WTC11 (cell line): ENCODE measurements around the gene RAB3IL1. TPM values are rescaled to one million over a fixed set of nuclear protein-coding genes. Genes with fewer than 3 reads are reported as not detected.

ENCODE experiments used
- ATAC-seq: fragments of 200-7000 bp; cut with Tn5 transposase; 2 replicates; pipeline ENCODE4 v1.10.0; 2021; ENCODE audit warnings: mild to moderate bottlenecking, moderate library complexity
- CTCF ChIA-PET: fragments of 300-600 bp; sonication (Branson Sonifier 250); formaldehyde crosslinking; loops from one replicate; lab custom pipeline; 2021; ENCODE audit warnings: antibody characterized with exemption; lab: Charles Lee
- POLR2A ChIA-PET: fragments of 350-600 bp; sonication (Branson Sonifier 250); formaldehyde crosslinking; loops from one replicate; lab custom pipeline; 2021; ENCODE audit warnings: antibody characterized with exemption; lab: Charles Lee
- DNase-seq: peaks from one replicate; pipeline ENCODE4 v3.0.0; 2021; ENCODE audit warnings: low spot score
- H3K27ac Mint-ChIP-seq: 2 replicates; pipeline ENCODE4 v1.8.0; 2021; ENCODE audit warnings: mixed read lengths
- H3K27me3 Mint-ChIP-seq: 2 replicates; pipeline ENCODE4 v1.8.0; 2021; ENCODE audit warnings: low read depth, mild to moderate bottlenecking, moderate library complexity, mixed read lengths
- H3K36me3 Mint-ChIP-seq: 2 replicates; pipeline ENCODE4 v1.8.0; 2021; ENCODE audit warnings: mixed read lengths
- H3K4me1 Mint-ChIP-seq: 2 replicates; pipeline ENCODE4 v1.8.0; 2022; ENCODE audit warnings: mixed read lengths
- H3K4me3 Mint-ChIP-seq: 2 replicates; pipeline ENCODE4 v1.8.0; 2021; ENCODE audit warnings: mild to moderate bottlenecking, moderate library complexity, mixed read lengths
- H3K9me3 Mint-ChIP-seq: 2 replicates; pipeline ENCODE4 v1.8.0; 2021; ENCODE audit warnings: mixed read lengths
- AR ChIP-seq: fragments of 250-450 bp; sonication (Bioruptor Pico); IDR thresholded peaks from 2 replicates; pipeline ENCODE4 v1.9.0; 2021; ENCODE audit warnings: mild to moderate bottlenecking
- ATF2 ChIP-seq: sonication (generic); formaldehyde crosslinking; IDR thresholded peaks from 2 replicates; pipeline ENCODE4 v1.8.1; 2022; ENCODE audit warnings: low read depth, missing genetic modification reagents, borderline replicate concordance
- ATF6 ChIP-seq: sonication (generic); formaldehyde crosslinking; IDR thresholded peaks from 2 replicates; pipeline ENCODE4 v1.8.1; 2023; ENCODE audit warnings: mild to moderate bottlenecking, missing genetic modification reagents
- CBFB ChIP-seq: sonication (generic); formaldehyde crosslinking; IDR thresholded peaks from 2 replicates; pipeline ENCODE4 v1.8.1; 2022; ENCODE audit warnings: mild to moderate bottlenecking, low read depth, missing genetic modification reagents
- CTCF ChIP-seq: fragments of 200-600 bp; IDR thresholded peaks from 2 replicates; pipeline ENCODE4 v1.8.0; 2022; ENCODE audit warnings: antibody characterized with exemption
- SOX15 ChIP-seq: fragments of 250-450 bp; sonication (Bioruptor Pico); IDR thresholded peaks from 2 replicates; pipeline ENCODE4 v1.9.0; 2021; ENCODE audit warnings: mild to moderate bottlenecking
- STAT6 ChIP-seq: sonication (generic); formaldehyde crosslinking; conservative IDR thresholded peaks from 2 replicates; pipeline ENCODE4 v1.8.1; 2023; ENCODE audit warnings: mild to moderate bottlenecking, low read depth, missing genetic modification reagents, moderate library complexity
- TEAD1 ChIP-seq: sonication (generic); formaldehyde crosslinking; IDR thresholded peaks from 2 replicates; pipeline ENCODE4 v1.8.0; 2022; ENCODE audit warnings: mild to moderate bottlenecking, missing genetic modification reagents
- ZMAT4 ChIP-seq: fragments of 250-450 bp; sonication (Bioruptor Pico); IDR thresholded peaks from 2 replicates; pipeline ENCODE4 v1.9.0; 2021; ENCODE audit warnings: mild to moderate bottlenecking
- ZNF232 ChIP-seq: sonication (generic); formaldehyde crosslinking; IDR thresholded peaks from 2 replicates; pipeline ENCODE4 v1.8.0; 2022; ENCODE audit warnings: mild to moderate bottlenecking, missing genetic modification reagents
- ZNF396 ChIP-seq: fragments of 250-450 bp; sonication (Bioruptor Pico); IDR thresholded peaks from 2 replicates; pipeline ENCODE4 v1.8.0; 2021; ENCODE audit warnings: mild to moderate bottlenecking, moderate library complexity, borderline replicate concordance
- total RNA-seq: library from RNA; stranded (reverse); gene quantifications from 3 replicates; pipeline ENCODE4 v1.2.3, GENCODE V29; 2021

Gene RAB3IL1
- total RNA-seq, 1 experiment from 2014 or later: 7.2 TPM

- Mint-ChIP-seq H3K27ac (no peak overlapping the region), H3K4me3 (no peak overlapping the region), H3K27me3 (no peaks in the 10 kb centered on the region; the same call in 1 of the 2 replicates), H3K36me3 (no peaks in the 10 kb centered on the region), H3K9me3 (no peaks in the 10 kb centered on the region)
- ATAC-seq (no peak), DNase-seq (no peak)
- POLR2A ChIA-PET: interaction anchor here (0.7 to 2.9 kb wide), 4 partner anchors 10 to 1095 kb away, joined by 3 to 11 read pairs (median 7); partner anchors contain the start of genes BEST1 and RAB3IL1
- TF ChIP-seq CTCF: no peak
- no peak for TF ChIP-seq CBFB (CRISPR knock-in tag)
- TF ChIP-seq STAT6 (CRISPR knock-in tag): no peak
- no peak for TF ChIP-seq SOX15 (CRISPR knock-in tag)
- no peak for TF ChIP-seq ZNF232
- TF ChIP-seq ATF6 (CRISPR knock-in tag): no peak
- no peak for TF ChIP-seq ZNF396 (CRISPR knock-in tag)
- no peak for TF ChIP-seq TEAD1 (CRISPR knock-in tag)
- no peak for TF ChIP-seq ZMAT4 (CRISPR knock-in tag)
- no peak for TF ChIP-seq AR (CRISPR knock-in tag)
- no peak for TF ChIP-seq ATF2 (CRISPR knock-in tag)
- TF ChIP-seq, all 79 proteins: peak for 0
- peaks cover 27% of the 10 kb centered on the region for H3K4me1 Mint-ChIP-seq
- CTCF ChIA-PET: interaction anchor here (0.9 to 6.2 kb wide), 10 partner anchors 9 to 200 kb away, joined by 3 to 99 read pairs (median 10); partner anchors contain the start of gene RAB3IL1
These were observed 9.3 kb downstream of the RAB3IL1 start for GRCh38 chr11:61907871-61908729.
